ENCODE measurements around the gene PPP1R12C. TPM values are rescaled to one million over a fixed set of nuclear protein-coding genes. Genes with fewer than 3 reads are reported as not detected.

PPP1R12C gene
- total RNA-seq, 1 experiment from 2014 or later: 92.3 TPM

DNA sequence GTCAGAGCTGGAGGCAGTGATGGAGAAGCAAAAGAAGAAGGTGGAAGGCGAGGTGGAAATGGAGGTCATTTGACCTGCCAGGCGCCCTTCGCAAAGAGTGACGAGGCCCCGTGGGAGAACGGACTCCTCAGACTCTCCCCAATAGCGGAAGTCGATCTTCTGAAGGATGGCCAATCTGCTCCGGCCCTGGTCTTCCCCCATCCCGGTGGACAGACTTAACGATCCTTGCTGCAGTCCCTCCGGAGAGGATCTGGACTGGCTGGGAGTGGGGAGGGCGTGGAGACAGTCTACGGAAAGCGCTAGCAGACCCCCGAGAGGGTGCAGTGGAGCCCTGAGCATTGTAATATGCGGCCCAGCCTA lies 29.9 kb downstream of the PPP1R12C start:
- Mint-ChIP-seq H3K27ac (peak overlapping the region; percentile 51), H3K36me3 (peaks cover 15% of the 10 kb centered on the region), H3K27me3 (ENCODE audit: low read depth) (peaks cover 47% of the 10 kb centered on the region), H3K4me3 (peak overlapping the region; percentile 88), H3K9me3 (no peaks in the 10 kb centered on the region), H3K4me1 (peaks cover 50% of the 10 kb centered on the region)
- CTCF ChIA-PET: interaction anchor here (0.5 to 3.6 kb wide), 19 partner anchors 9 to 614 kb away, joined by 3 to 46 read pairs (median 6); partner anchors contain the start of genes CDC42EP5, DNAAF3, EPS8L1 and PPP1R12C
- DNase-seq (ENCODE audit: low spot score) (no peak), ATAC-seq (no peak)
- TF ChIP-seq, protein P1, sequence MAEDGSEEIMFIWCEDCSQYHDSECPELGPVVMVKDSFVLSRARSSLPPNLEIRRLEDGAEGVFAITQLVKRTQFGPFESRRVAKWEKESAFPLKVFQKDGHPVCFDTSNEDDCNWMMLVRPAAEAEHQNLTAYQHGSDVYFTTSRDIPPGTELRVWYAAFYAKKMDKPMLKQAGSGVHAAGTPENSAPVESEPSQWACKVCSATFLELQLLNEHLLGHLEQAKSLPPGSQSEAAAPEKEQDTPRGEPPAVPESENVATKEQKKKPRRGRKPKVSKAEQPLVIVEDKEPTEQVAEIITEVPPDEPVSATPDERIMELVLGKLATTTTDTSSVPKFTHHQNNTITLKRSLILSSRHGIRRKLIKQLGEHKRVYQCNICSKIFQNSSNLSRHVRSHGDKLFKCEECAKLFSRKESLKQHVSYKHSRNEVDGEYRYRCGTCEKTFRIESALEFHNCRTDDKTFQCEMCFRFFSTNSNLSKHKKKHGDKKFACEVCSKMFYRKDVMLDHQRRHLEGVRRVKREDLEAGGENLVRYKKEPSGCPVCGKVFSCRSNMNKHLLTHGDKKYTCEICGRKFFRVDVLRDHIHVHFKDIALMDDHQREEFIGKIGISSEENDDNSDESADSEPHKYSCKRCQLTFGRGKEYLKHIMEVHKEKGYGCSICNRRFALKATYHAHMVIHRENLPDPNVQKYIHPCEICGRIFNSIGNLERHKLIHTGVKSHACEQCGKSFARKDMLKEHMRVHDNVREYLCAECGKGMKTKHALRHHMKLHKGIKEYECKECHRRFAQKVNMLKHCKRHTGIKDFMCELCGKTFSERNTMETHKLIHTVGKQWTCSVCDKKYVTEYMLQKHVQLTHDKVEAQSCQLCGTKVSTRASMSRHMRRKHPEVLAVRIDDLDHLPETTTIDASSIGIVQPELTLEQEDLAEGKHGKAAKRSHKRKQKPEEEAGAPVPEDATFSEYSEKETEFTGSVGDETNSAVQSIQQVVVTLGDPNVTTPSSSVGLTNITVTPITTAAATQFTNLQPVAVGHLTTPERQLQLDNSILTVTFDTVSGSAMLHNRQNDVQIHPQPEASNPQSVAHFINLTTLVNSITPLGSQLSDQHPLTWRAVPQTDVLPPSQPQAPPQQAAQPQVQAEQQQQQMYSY (CRISPR knock-in tag; IDR thresholded peaks at IDR 0.05): peak; percentile 89
- TF ChIP-seq, protein P2, sequence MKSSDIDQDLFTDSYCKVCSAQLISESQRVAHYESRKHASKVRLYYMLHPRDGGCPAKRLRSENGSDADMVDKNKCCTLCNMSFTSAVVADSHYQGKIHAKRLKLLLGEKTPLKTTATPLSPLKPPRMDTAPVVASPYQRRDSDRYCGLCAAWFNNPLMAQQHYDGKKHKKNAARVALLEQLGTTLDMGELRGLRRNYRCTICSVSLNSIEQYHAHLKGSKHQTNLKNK (CRISPR knock-in tag; IDR thresholded peaks at IDR 0.05): no peak
- TF ChIP-seq ZNF138 (CRISPR knock-in tag; conservative IDR thresholded peaks at IDR 0.05) (no peak), GABPB1 (CRISPR knock-in tag; IDR thresholded peaks at IDR 0.05) (no peak), NFYB (CRISPR knock-in tag; conservative IDR thresholded peaks at IDR 0.05; ENCODE audit: low read depth) (no peak), ZNF121 (CRISPR knock-in tag; IDR thresholded peaks at IDR 0.05) (no peak), SP1 (CRISPR knock-in tag; conservative IDR thresholded peaks at IDR 0.05) (no peak)
- TF ChIP-seq, protein P3, sequence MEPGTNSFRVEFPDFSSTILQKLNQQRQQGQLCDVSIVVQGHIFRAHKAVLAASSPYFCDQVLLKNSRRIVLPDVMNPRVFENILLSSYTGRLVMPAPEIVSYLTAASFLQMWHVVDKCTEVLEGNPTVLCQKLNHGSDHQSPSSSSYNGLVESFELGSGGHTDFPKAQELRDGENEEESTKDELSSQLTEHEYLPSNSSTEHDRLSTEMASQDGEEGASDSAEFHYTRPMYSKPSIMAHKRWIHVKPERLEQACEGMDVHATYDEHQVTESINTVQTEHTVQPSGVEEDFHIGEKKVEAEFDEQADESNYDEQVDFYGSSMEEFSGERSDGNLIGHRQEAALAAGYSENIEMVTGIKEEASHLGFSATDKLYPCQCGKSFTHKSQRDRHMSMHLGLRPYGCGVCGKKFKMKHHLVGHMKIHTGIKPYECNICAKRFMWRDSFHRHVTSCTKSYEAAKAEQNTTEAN (CRISPR knock-in tag; IDR thresholded peaks at IDR 0.05): 0 out of 2 replicates have a peak, but pooled peaks have one; percentile 4
- TF ChIP-seq, protein P4, sequence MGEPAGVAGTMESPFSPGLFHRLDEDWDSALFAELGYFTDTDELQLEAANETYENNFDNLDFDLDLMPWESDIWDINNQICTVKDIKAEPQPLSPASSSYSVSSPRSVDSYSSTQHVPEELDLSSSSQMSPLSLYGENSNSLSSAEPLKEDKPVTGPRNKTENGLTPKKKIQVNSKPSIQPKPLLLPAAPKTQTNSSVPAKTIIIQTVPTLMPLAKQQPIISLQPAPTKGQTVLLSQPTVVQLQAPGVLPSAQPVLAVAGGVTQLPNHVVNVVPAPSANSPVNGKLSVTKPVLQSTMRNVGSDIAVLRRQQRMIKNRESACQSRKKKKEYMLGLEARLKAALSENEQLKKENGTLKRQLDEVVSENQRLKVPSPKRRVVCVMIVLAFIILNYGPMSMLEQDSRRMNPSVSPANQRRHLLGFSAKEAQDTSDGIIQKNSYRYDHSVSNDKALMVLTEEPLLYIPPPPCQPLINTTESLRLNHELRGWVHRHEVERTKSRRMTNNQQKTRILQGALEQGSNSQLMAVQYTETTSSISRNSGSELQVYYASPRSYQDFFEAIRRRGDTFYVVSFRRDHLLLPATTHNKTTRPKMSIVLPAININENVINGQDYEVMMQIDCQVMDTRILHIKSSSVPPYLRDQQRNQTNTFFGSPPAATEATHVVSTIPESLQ (CRISPR knock-in tag; IDR thresholded peaks at IDR 0.05): no peak
- TF ChIP-seq, protein P5, sequence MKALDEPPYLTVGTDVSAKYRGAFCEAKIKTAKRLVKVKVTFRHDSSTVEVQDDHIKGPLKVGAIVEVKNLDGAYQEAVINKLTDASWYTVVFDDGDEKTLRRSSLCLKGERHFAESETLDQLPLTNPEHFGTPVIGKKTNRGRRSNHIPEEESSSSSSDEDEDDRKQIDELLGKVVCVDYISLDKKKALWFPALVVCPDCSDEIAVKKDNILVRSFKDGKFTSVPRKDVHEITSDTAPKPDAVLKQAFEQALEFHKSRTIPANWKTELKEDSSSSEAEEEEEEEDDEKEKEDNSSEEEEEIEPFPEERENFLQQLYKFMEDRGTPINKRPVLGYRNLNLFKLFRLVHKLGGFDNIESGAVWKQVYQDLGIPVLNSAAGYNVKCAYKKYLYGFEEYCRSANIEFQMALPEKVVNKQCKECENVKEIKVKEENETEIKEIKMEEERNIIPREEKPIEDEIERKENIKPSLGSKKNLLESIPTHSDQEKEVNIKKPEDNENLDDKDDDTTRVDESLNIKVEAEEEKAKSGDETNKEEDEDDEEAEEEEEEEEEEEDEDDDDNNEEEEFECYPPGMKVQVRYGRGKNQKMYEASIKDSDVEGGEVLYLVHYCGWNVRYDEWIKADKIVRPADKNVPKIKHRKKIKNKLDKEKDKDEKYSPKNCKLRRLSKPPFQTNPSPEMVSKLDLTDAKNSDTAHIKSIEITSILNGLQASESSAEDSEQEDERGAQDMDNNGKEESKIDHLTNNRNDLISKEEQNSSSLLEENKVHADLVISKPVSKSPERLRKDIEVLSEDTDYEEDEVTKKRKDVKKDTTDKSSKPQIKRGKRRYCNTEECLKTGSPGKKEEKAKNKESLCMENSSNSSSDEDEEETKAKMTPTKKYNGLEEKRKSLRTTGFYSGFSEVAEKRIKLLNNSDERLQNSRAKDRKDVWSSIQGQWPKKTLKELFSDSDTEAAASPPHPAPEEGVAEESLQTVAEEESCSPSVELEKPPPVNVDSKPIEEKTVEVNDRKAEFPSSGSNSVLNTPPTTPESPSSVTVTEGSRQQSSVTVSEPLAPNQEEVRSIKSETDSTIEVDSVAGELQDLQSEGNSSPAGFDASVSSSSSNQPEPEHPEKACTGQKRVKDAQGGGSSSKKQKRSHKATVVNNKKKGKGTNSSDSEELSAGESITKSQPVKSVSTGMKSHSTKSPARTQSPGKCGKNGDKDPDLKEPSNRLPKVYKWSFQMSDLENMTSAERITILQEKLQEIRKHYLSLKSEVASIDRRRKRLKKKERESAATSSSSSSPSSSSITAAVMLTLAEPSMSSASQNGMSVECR (CRISPR knock-in tag; IDR thresholded peaks at IDR 0.05; ENCODE audit: borderline replicate concordance): no peak
- POLR2A ChIA-PET: interaction anchor here (0.5 to 1.9 kb wide), 8 partner anchors 25 to 877 kb away, joined by 3 to 8 read pairs (median 4); partner anchors contain the start of gene RDH13

DNA sequence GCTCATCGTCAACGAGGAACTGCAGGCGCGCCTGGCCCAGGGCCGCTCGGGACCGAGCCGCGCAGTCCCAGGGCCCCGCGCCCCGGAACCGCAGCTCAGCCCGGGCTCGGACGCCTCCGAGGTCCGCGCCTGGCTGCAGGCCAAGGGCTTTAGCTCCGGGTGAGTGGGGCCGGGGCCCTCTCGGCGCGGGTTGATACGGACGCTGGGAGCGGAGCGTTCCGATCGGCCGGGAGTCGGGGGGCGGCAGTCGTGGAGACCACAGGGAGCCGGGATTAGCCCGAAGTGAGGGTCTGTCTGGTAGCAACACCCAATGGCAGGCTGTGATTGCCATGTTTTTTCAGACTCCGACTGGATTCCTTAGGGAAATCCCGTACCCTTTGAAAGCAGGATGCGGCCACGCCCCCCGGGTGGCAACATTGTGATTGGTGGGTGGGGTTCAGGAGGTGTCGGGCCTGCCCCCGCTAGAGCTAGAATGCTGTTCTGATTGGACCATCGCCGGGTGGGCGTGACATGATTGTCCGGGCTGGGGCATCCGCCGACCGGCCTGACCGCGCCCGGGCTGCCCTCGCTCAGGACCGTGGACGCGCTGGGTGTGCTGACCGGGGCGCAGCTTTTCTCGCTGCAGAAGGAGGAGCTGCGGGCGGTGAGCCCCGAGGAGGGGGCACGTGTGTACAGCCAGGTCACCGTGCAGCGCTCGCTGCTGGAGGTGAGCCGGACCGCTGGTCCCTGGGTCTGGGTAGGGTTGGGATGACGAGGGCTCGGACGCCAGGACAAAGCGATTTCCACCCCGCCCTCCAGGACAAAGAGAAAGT lies 30.5 kb downstream of the PPP1R12C start:
- CTCF ChIA-PET: interaction anchor here (0.7 to 3.6 kb wide), 14 partner anchors 9 to 614 kb away, joined by 3 to 46 read pairs (median 6); partner anchors contain the start of genes CDC42EP5, DNAAF3 and RDH13
- ATAC-seq (peak; percentile 76), DNase-seq (ENCODE audit: low spot score) (peak; percentile 99)
- peak overlapping the region; percentile 88 for H3K4me3 Mint-ChIP-seq
- peaks cover 53% of the 10 kb centered on the region for H3K27me3 Mint-ChIP-seq (ENCODE audit: low read depth)
- H3K27ac Mint-ChIP-seq: peak overlapping the region; percentile 51
- peaks cover 15% of the 10 kb centered on the region for H3K36me3 Mint-ChIP-seq
- H3K4me1 Mint-ChIP-seq: peaks cover 53% of the 10 kb centered on the region
- H3K9me3 Mint-ChIP-seq: no peaks in the 10 kb centered on the region
- POLR2A ChIA-PET: interaction anchor here (0.5 to 1.9 kb wide), 10 partner anchors 19 to 877 kb away, joined by 3 to 8 read pairs (median 4); partner anchors contain the start of gene RDH13
- TF ChIP-seq ZBTB21 (CRISPR knock-in tag; IDR thresholded peaks at IDR 0.05; ENCODE audit: borderline replicate concordance) (0 out of 2 replicates have a peak, but pooled peaks have one; percentile 60), ZNF121 (CRISPR knock-in tag; IDR thresholded peaks at IDR 0.05) (no peak), SP1 (CRISPR knock-in tag; conservative IDR thresholded peaks at IDR 0.05) (peak; percentile 88), CREM (CRISPR knock-in tag; IDR thresholded peaks at IDR 0.05) (no peak), TP53 (CRISPR knock-in tag; IDR thresholded peaks at IDR 0.05) (0 out of 2 replicates have a peak, but pooled peaks have one; percentile 56)
- TF ChIP-seq, protein P5 (CRISPR knock-in tag; IDR thresholded peaks at IDR 0.05; ENCODE audit: borderline replicate concordance): peak; percentile 45; the same call in 1 of the 2 replicates
- TF ChIP-seq, protein P6, sequence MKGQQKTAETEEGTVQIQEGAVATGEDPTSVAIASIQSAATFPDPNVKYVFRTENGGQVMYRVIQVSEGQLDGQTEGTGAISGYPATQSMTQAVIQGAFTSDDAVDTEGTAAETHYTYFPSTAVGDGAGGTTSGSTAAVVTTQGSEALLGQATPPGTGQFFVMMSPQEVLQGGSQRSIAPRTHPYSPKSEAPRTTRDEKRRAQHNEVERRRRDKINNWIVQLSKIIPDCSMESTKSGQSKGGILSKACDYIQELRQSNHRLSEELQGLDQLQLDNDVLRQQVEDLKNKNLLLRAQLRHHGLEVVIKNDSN (CRISPR knock-in tag; IDR thresholded peaks at IDR 0.05): no peak

All from WTC11 (cell line).